Endodermal cell (in vitro differentiated cells): Measurements from ENCODE around the gene JAG2. TPM values are rescaled to one million over a fixed set of nuclear protein-coding genes. Genes with fewer than 3 reads are reported as not detected.

Experiments used
- DNase-seq: peaks from one replicate; pipeline ENCODE4 v3.0.0-alpha.2; 2017
- H3K27ac ChIP-seq: 2 replicates; pipeline ENCODE4 v1.5.1; 2013; ENCODE audit warnings: mild to moderate bottlenecking, low read depth, low read length, moderate library complexity
- H3K27me3 ChIP-seq: 2 replicates; pipeline ENCODE4 v1.6.1; 2013; ENCODE audit warnings: mild to moderate bottlenecking, low read length, moderate library complexity; ENCODE audit not compliant: insufficient read depth, control insufficient read depth, poor library complexity, severe bottlenecking
- H3K36me3 ChIP-seq: 2 replicates; pipeline ENCODE4 v1.7.0; 2013; ENCODE audit warnings: mild to moderate bottlenecking, low read length, moderate library complexity; ENCODE audit not compliant: control insufficient read depth, insufficient read depth
- H3K4me1 ChIP-seq: one replicate; pipeline ENCODE4 v1.7.0; 2013; ENCODE audit warnings: low read length; ENCODE audit not compliant: control insufficient read depth, insufficient read depth
- H3K4me3 ChIP-seq: 2 replicates; pipeline ENCODE4 v1.5.1; 2013; ENCODE audit warnings: mild to moderate bottlenecking, low read length, moderate library complexity
- H3K9ac ChIP-seq: 2 replicates; pipeline ENCODE4 v1.6.1; 2013; ENCODE audit warnings: mild to moderate bottlenecking, low read length, moderate library complexity; ENCODE audit not compliant: poor library complexity, severe bottlenecking; ENCODE audit errors: extremely low read depth
- H3K9me3 ChIP-seq: 2 replicates; pipeline ENCODE4 v1.6.1; 2013; ENCODE audit warnings: mild to moderate bottlenecking, low read length, moderate library complexity; ENCODE audit not compliant: control insufficient read depth
- H3K27ac Mint-ChIP-seq: 2 replicates; pipeline ENCODE4 v1.8.0; 2020; ENCODE audit warnings: mixed read lengths
- H3K27me3 Mint-ChIP-seq: 2 replicates; pipeline ENCODE4 v1.8.0; 2021; ENCODE audit warnings: mild to moderate bottlenecking, mixed read lengths; ENCODE audit not compliant: insufficient read depth
- H3K36me3 Mint-ChIP-seq: 2 replicates; pipeline ENCODE4 v1.8.0; 2020; ENCODE audit warnings: low read depth, mixed read lengths
- H3K4me1 Mint-ChIP-seq: 2 replicates; pipeline ENCODE4 v1.8.0; 2020; ENCODE audit warnings: mixed read lengths
- H3K4me3 Mint-ChIP-seq: 2 replicates; pipeline ENCODE4 v1.8.0; 2020; ENCODE audit warnings: mild to moderate bottlenecking, moderate library complexity, mixed read lengths
- H3K9me3 Mint-ChIP-seq: 2 replicates; pipeline ENCODE4 v1.8.0; 2020; ENCODE audit warnings: mild to moderate bottlenecking, mixed read lengths
- CTCF ChIP-seq: fragments of 200-600 bp; sonication (generic); conservative IDR thresholded peaks from 2 replicates; pipeline ENCODE4 v1.5.0; 2021; ENCODE audit warnings: antibody characterized with exemption, mild to moderate bottlenecking
- WGBS, 2 experiments: methylation state at CpG; one replicate each; pipeline versions ENCODE4 v1.1.5 to v1.1.7; 2013; ENCODE audit warnings: missing lambda C conversion rate in 2 of 2, mixed read lengths in 1 of 2; ENCODE audit not compliant: insufficient coverage in 1 of 2, insufficient read length in 1 of 2; 5-methylcytosine and 5-hydroxymethylcytosine counted together
- total RNA-seq, 2 donors: library from RNA; stranded (reverse); fragmentation: NEBNext Ultra II Directional in 1 of 2; extraction: Animal tissue kit (Norgen Biotek cat#: 25700) in 1 of 2; gene quantifications; 2 replicates in 1 of 2; 3 replicates in 1 of 2; pipeline ENCODE4 v1.2.1, GENCODE V29; 2021

JAG2 gene
- total RNA-seq, 2 donors from 2014 or later, result 6.4 TPM

- 62 to 75% methylated on average over 1 to 5 of the region's 5 CpGs for WGBS, 2 experiments
- Mint-ChIP-seq H3K4me3 (no peak overlapping the region), H3K9me3 (peaks cover 18% of the 10 kb centered on the region), H3K27ac (no peak overlapping the region), H3K27me3 (peaks cover 22% of the 10 kb centered on the region), H3K4me1 (no peaks in the 10 kb centered on the region), H3K36me3 (no peaks in the 10 kb centered on the region)
- H3K27ac ChIP-seq, result no peak overlapping the region
- H3K9me3 ChIP-seq, result peaks cover 6% of the 10 kb centered on the region
- H3K36me3 ChIP-seq, result no peaks in the 10 kb centered on the region
- DNase-seq, result peak; percentile 44
- H3K9ac ChIP-seq, result no peak overlapping the region
- no peaks in the 10 kb centered on the region for H3K27me3 ChIP-seq
- TF ChIP-seq CTCF, result no peak
- H3K4me3 ChIP-seq, result no peak overlapping the region
- no peaks in the 10 kb centered on the region for H3K4me1 ChIP-seq
These were observed 40.5 kb downstream of the JAG2 start for GRCh38 chr14:105128059-105128458.

- Histone ChIP-seq H3K9me3 (peaks cover 9% of the 10 kb centered on the region), H3K4me1 (no peaks in the 10 kb centered on the region), H3K9ac (no peak overlapping the region), H3K27ac (no peak overlapping the region), H3K4me3 (no peak overlapping the region), H3K36me3 (no peaks in the 10 kb centered on the region), H3K27me3 (no peaks in the 10 kb centered on the region)
- no peak for DNase-seq
- H3K27ac Mint-ChIP-seq, result no peak overlapping the region
- H3K4me3 Mint-ChIP-seq, result no peak overlapping the region
- H3K36me3 Mint-ChIP-seq, result no peaks in the 10 kb centered on the region
- H3K27me3 Mint-ChIP-seq, result peaks cover 25% of the 10 kb centered on the region
- 89 to 90% methylated on average over 8 to 9 of the region's 9 CpGs for WGBS, 2 experiments
- no peak for TF ChIP-seq CTCF
- no peaks in the 10 kb centered on the region for H3K4me1 Mint-ChIP-seq
- peaks cover 20% of the 10 kb centered on the region for H3K9me3 Mint-ChIP-seq
These were observed 41.6 kb downstream of the JAG2 start for GRCh38 chr14:105126981-105127329.

- H3K4me1 ChIP-seq, result no peaks in the 10 kb centered on the region
- Mint-ChIP-seq H3K27me3 (peaks cover 30% of the 10 kb centered on the region), H3K9me3 (peaks cover 26% of the 10 kb centered on the region), H3K36me3 (no peaks in the 10 kb centered on the region), H3K4me1 (no peaks in the 10 kb centered on the region), H3K4me3 (no peak overlapping the region), H3K27ac (no peak overlapping the region)
- peaks cover 10% of the 10 kb centered on the region for H3K9me3 ChIP-seq
- no peaks in the 10 kb centered on the region for H3K27me3 ChIP-seq
- H3K9ac ChIP-seq, result no peak overlapping the region
- TF ChIP-seq CTCF, result no peak
- no peak overlapping the region for H3K27ac ChIP-seq
- H3K36me3 ChIP-seq, result no peaks in the 10 kb centered on the region
- 88% methylated on average over 18 to 22 of the region's 22 CpGs for WGBS, 2 experiments
- DNase-seq, result no peak
- H3K4me3 ChIP-seq, result no peak overlapping the region
These were observed 42.2 kb downstream of the JAG2 start for GRCh38 chr14:105126126-105126980.
